Measurements from ENCODE around the gene SNCAIP. TPM values are rescaled to one million over a fixed set of nuclear protein-coding genes. Genes with fewer than 3 reads are reported as not detected.

SNCAIP gene
- total RNA-seq, 1 donor from 2014 or later: 11.3 TPM

DNA sequence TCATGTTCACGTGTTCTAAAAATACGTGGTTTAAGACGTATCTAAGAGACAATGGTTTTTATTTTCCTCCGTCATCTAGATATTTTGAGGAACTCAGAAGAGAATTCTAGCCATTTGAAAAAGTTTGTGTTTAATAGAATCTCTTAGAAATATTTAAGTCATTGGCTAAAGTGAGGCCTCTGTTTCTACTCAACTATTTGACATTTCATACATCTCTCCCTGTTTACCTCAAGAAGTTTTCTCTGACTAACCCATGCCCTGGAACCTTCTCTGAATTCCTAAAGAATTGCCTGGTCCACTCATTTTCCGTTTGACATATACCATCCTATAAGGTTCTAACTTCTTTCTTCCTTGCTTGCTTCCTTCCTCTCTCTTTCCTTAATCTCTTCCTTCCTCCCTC lies 178.7 kb downstream of the SNCAIP start:
- no peaks in the 10 kb centered on the region for H3K9me3 ChIP-seq
- TF ChIP-seq POLR2AphosphoS5 (IDR thresholded peaks at IDR 0.05; ENCODE audit: insufficient read depth in 1 of 2, low read depth in 1 of 2) (no peak), POLR2A (IDR thresholded peaks at IDR 0.05) (no peak)
- TF ChIP-seq, protein P1, sequence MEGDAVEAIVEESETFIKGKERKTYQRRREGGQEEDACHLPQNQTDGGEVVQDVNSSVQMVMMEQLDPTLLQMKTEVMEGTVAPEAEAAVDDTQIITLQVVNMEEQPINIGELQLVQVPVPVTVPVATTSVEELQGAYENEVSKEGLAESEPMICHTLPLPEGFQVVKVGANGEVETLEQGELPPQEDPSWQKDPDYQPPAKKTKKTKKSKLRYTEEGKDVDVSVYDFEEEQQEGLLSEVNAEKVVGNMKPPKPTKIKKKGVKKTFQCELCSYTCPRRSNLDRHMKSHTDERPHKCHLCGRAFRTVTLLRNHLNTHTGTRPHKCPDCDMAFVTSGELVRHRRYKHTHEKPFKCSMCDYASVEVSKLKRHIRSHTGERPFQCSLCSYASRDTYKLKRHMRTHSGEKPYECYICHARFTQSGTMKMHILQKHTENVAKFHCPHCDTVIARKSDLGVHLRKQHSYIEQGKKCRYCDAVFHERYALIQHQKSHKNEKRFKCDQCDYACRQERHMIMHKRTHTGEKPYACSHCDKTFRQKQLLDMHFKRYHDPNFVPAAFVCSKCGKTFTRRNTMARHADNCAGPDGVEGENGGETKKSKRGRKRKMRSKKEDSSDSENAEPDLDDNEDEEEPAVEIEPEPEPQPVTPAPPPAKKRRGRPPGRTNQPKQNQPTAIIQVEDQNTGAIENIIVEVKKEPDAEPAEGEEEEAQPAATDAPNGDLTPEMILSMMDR (IDR thresholded peaks at IDR 0.05): no peak
- intact Hi-C loops (cut with DNase I): no loop called here
- H3K36me3 ChIP-seq: no peaks in the 10 kb centered on the region
- H3K27me3 ChIP-seq: no peaks in the 10 kb centered on the region
- no peak overlapping the region for H3K27ac ChIP-seq
- DNase-seq (ENCODE audit: extremely low spot score in 2 of 2): no peak
- no peak overlapping the region for H3K4me3 ChIP-seq
- no peaks in the 10 kb centered on the region for H3K4me1 ChIP-seq

DNA sequence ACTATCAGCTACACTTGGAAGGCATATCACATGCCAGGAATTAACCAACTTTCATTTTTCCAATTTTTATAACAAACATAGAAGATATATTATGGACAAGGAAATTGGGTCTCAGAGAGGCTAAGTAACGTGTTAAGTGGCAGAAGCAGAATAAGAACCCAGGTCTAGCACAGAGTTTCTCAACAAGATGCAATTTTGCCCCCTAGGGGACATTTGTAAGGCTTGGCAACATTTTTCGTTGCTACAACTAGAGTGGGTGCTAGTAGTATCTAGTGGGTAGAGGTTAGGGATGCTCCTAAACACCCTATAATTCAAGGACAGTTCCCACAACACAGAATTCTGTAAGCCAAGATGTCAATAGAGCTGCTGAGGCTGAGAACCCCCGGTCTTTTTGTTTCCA lies 180.6 kb downstream of the SNCAIP start:
- Histone ChIP-seq H3K9me3 (no peaks in the 10 kb centered on the region), H3K27me3 (no peaks in the 10 kb centered on the region), H3K4me3 (no peak overlapping the region), H3K27ac (no peak overlapping the region), H3K4me1 (no peaks in the 10 kb centered on the region), H3K36me3 (no peaks in the 10 kb centered on the region)
- TF ChIP-seq, protein P1 (IDR thresholded peaks at IDR 0.05): no peak
- TF ChIP-seq POLR2A (IDR thresholded peaks at IDR 0.05) (no peak), POLR2AphosphoS5 (IDR thresholded peaks at IDR 0.05; ENCODE audit: insufficient read depth in 1 of 2, low read depth in 1 of 2) (no peak)
- intact Hi-C loops (cut with DNase I): no loop called here
- no peak for DNase-seq (ENCODE audit: extremely low spot score in 2 of 2)

DNA sequence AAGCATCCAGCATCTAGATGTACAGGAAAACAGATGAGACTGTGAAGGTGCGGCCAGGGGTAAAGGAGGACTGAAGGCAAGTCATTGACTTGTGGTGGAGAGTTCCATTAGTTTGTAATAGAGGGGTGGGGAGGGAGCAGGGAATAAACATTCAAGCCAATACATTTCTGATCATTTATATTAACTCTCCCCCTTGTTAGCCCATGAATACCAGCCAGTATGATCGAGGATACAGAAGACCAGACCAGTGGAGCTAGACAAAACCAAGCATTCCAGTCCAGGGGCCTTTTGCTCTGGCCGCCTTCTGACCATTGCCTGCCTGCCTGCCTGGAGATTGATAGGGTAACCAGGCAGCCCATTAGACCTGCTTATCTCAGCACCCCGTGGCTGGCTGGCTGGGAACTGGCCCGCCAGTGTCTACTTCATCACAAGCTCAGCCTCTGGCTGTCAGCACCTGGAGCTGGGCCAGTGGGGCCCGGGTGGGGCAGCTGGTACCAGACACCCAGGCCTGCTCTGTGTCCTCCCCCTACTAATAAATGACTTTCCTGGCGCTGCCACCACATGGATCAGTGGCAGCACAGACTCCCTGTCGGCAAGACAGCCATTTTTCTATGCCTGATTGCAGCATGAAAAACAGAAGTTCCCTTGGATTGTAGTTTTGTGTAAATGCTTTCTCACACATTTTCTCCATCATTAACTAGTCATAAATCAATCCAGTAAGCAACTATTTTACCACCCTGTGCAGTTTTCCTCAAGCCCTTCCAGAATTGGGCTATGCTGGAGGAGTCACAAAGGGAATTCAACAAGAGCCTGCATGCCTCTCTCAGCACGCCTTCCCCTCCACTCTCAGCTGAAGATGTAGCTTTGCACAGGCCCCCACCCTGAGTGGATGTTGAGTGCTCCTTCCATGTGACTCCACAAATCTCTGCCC lies 181.3 kb downstream of the SNCAIP start:
- TF ChIP-seq, protein P1 (IDR thresholded peaks at IDR 0.05): no peak
- no peak for TF ChIP-seq POLR2AphosphoS5 (IDR thresholded peaks at IDR 0.05; ENCODE audit: insufficient read depth in 1 of 2, low read depth in 1 of 2)
- TF ChIP-seq POLR2A (IDR thresholded peaks at IDR 0.05): no peak
- Histone ChIP-seq H3K4me3 (no peak overlapping the region), H3K27ac (no peak overlapping the region), H3K27me3 (no peaks in the 10 kb centered on the region), H3K9me3 (no peaks in the 10 kb centered on the region), H3K36me3 (no peaks in the 10 kb centered on the region), H3K4me1 (no peaks in the 10 kb centered on the region)
- DNase-seq (ENCODE audit: extremely low spot score in 2 of 2): no peak
- intact Hi-C loops (cut with DNase I): no loop called here

DNA sequence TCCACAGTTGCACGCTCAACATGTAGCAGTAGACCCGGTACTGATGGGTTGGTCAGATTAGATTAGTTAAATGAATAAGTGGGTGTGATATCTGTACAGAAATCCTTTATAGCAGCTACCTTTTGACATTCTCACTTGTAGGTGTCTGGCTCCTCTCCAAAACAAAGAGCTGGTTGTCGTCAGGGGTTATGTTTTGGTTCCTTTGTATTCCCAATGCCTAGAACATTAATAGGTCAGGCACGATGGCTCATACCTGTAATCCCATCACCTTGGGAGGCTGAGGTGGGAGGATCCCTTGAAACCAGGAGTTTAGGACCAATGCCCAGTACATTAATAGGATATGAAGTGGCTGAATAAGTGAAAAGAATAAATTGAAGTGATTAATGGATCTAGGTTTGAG lies 182.1 kb downstream of the SNCAIP start:
- no peaks in the 10 kb centered on the region for H3K27me3 ChIP-seq
- no peak for DNase-seq (ENCODE audit: extremely low spot score in 2 of 2)
- intact Hi-C loops (cut with DNase I): no loop called here
- H3K9me3 ChIP-seq: no peaks in the 10 kb centered on the region
- TF ChIP-seq POLR2A (IDR thresholded peaks at IDR 0.05) (no peak), POLR2AphosphoS5 (IDR thresholded peaks at IDR 0.05; ENCODE audit: insufficient read depth in 1 of 2, low read depth in 1 of 2) (no peak)
- TF ChIP-seq, protein P1 (IDR thresholded peaks at IDR 0.05): no peak
- no peak overlapping the region for H3K27ac ChIP-seq
- H3K36me3 ChIP-seq: no peaks in the 10 kb centered on the region
- H3K4me3 ChIP-seq: no peak overlapping the region
- H3K4me1 ChIP-seq: peaks cover 3% of the 10 kb centered on the region

DNA sequence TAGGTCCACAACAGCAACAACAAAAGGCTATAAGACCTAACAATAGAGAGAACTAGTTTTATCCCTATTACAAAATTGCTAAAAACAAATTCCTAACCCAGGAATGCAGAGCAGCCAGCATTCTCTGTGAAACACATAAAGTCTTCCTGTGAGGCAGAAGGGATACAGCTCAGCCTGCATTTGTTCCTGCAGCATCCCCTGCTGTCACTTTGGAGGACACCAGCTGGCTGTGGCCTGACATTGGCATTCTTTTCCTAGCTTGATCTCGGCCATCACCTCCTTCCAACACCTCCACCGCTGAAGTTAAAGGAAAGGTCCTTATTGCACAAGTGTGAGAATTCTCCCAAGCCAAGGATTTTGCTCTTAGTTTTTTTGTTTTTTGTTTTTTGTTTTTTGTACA lies 186.1 kb downstream of the SNCAIP start:
- no peak for TF ChIP-seq POLR2AphosphoS5 (IDR thresholded peaks at IDR 0.05; ENCODE audit: insufficient read depth in 1 of 2, low read depth in 1 of 2)
- no peak for TF ChIP-seq POLR2A (IDR thresholded peaks at IDR 0.05)
- TF ChIP-seq, protein P1 (IDR thresholded peaks at IDR 0.05): no peak

More for the DNA sequence above, 186.1 kb downstream of the SNCAIP start:
- Histone ChIP-seq H3K9me3 (no peaks in the 10 kb centered on the region), H3K36me3 (no peaks in the 10 kb centered on the region), H3K27me3 (no peaks in the 10 kb centered on the region), H3K4me3 (no peak overlapping the region), H3K27ac (no peak overlapping the region), H3K4me1 (peaks cover 18% of the 10 kb centered on the region)
- intact Hi-C loops (cut with DNase I): no loop called here
- DNase-seq (ENCODE audit: extremely low spot score in 2 of 2): no peak
